DMS153 treated with DMSO at 0.1 percent for 48 hours (cell line): Measurements from ENCODE around the gene TSPYL4.

Experiments used
- DNase-seq: peaks from one replicate; lab custom pipeline; 2025; ENCODE audit not compliant: unreplicated experiment; lab: John Stamatoyannopoulos, UW

The TSPYL4 gene

DNA sequence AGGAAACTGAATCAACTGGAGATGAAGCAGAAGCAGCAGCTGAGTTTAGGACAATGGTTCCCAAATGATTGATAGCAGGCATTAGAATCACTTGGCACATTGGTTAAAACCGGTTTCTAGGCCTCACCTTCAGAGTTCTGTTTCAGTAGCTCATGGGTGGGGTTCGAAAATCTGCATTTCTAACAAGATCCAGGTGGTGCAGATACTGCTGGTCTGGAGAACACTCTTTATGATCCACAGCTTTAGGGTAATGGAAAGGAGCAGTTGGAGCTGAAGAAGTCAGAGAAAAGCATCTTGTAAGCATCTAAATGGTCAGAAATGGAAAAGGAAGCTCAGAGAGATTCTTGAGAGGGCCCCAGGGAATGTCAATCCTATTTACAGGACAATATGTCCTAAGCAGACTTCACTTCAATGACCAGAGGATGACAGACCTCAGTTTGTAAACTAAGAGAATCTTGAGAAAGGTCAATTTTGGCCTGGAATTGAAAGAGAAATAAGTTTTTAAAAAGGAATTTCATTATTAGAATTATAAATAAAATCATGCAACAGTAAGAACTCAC is 17.4 kb upstream of the TSPYL4 start:
- no peak for DNase-seq

DNA sequence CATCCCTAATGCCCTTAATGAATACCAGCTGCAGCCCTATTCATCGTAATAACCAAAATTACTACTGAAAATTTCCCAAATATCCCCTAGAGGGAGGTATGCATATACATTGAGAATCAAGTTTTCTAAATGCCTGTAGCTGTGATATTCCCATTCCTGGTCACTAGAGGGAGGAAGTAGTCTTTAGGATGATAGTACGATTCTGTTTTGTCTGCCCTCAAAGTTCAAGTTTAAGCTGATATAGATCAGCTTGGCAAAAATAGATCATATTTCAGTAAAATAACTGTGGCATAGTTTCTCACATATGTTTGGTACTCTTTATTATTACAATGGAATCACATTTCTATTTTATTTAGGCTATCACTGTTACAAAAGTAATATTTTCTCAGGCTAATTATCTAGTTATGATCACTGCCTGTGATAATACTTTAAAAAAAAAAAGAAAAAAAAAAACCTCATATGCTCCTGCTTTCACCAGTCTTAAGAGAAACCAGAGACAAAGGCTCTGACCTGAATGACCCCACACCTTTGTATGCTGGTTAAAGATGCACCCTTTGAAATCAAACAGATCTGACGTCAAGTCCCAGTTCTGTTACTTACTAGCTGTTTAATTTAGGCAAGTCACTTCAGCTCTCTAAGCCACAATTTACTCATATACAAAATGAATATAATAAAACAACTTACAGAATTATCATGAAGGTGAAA is 14.9 kb upstream of the TSPYL4 start:
- DNase-seq: peak; percentile 82

- DNase-seq: no peak
These were observed 14.1 kb upstream of the TSPYL4 start for GRCh38 chr6:116267836-116268588.

DNA sequence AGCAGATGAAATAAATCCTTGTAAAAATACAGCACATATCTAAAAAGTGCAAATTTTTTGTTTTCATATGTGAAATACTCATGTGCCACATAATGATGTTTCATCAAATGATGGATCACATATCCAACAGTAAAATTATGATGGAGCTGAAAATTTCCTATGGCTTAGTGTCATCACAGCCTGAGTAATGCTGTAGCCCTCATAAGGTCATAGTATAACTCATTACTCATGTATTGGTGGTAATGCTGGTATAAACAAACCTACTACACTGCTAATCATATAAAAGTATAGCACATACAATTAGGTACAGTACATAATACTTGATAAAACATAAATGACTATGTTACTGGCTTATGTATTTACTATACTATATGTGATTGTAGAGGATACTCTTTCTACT is 12.9 kb upstream of the TSPYL4 start:
- DNase-seq: no peak

- no peak for DNase-seq
These were observed 11.4 kb upstream of the TSPYL4 start for GRCh38 chr6:116265041-116265829.

DNA sequence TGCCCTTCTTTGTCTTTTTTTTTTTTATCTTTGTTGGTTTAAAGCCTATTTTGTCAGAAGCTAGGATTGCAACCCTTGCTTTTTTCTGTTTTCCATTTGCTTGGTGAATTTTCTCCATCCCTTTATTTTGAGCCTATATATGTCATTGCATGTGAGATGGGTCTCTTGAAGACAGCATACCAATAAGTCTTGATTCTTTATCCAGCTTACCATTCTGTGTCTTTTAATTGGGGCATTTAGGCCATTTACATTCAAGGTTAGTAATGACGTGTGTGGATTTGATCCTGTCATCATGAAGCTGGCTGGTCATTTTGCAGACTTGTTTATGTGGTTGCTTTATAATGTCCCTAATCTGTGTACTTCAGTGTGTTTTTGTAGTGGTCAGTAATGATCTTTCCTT is 9.5 kb upstream of the TSPYL4 start:
- no peak for DNase-seq

DNA sequence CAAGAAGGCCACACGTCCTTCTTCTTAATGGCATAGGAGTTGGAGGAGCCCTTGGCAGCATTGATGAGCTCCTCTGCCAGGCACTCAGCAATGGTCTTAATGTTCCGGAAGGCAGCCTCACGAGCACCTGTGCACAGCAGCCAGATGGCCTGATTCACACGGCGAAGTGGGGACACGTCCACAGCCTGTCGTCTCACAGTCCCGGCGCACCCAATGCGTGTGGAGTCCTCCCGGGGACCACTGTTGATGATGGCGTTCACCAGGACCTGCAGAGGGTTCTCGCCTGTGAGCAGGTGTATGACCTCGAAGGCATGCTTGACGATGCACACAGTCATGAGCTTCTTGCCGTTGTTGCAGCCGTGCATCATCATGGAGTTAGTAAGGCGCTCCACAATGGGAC is 4.6 kb upstream of the TSPYL4 start:
- DNase-seq: no peak

- DNase-seq: no peak
These were observed 2.8 kb upstream of the TSPYL4 start for GRCh38 chr6:116256694-116257093.

GRCh38 chr6:116255246-116255800 is 1.4 kb upstream of the TSPYL4 start:
- no peak for DNase-seq

DNA sequence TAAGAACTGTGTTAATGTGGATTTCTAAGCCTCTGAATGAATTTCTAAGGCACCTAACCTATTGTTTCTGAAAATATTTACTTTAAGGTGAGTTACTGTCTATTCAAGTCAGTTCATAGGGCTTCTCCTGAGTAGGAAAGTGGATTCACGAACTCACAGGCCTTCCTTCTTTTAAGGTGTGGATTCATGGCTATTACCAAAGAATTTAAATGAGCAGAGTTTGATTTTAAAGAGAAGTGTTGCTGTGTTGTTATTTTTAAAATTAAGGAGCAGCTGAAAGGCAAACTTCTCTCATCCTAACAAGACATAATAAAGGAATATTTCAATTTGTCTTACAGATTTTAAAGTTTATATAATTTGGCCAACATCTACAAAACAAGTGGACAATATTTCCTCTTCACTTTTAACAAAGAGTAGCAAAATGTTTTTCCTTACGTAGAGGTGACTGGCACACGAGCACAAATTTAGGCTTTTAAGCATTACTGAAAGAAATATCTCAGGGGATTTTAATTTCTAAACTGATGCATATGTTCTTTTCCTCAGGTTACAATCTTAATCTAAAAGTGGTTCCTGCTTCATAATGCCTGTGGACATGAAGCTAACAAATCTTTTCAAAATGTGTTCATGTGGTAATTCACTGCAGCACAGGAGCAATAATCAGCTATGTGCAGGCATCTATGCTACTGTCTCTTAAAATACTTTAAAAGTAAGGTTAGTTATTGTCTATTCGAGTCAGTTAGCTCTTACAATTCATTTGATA is 602 bp upstream of the TSPYL4 start:
- no peak for DNase-seq

DNA sequence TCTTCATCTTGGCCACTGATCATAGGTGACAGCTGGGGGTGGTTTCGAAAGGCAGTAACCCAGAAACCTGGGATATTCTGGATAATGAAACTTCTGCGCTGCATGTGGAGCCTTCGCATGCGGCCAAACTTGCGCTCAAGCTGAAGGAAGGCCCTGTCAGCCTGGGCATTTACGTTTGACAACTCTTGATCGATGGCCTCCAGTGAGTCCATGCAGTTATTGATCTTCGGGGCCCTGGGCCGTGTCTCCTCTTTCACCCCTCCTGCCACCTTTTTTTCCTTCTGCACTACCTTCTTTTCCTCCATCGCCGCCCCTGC is 729 bp downstream of the TSPYL4 start:
- no peak for DNase-seq

DNA sequence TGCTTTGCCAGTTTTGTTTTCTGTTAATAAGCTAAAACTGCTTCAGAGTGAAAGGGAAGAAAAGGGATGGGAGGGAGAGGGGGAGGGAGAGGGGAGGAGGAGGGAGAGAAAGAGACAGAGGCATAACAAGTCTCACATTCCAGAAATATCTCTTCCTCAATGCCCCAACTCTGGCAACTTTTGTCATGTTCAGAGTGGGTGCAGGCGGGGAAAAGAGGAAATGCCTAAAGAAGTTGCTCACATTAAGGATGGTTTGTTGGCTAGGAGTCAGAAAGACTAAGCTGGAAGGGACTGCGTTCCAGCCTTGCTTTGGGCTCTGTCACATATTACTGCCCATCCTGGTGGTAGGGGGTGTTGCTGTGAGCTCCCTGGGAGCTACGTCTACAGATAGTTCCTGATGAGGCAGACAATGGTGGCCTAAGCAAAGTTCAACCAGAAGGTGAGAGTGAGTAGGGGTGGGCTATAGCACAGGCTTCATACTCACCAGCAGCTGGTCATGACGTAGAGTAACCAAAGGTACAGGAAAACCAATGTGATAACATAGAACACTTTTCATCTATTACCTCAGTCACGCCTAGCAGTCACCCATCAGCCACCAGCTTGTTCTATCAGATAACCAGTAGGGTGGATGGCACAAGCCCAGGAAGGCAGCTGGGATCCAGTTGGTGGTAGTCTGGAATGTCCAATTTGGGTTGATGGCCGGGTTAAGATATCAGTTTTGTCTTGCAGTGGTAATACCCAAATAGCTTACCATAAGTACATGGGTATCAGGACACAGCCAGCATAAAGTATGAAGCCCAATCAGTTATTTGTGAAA is 2.1 kb downstream of the TSPYL4 start:
- no peak for DNase-seq

GRCh38 chr6:116248577-116248976 is 5.3 kb downstream of the TSPYL4 start:
- no peak for DNase-seq

GRCh38 chr6:116247285-116247684 is 6.6 kb downstream of the TSPYL4 start:
- DNase-seq: no peak

DNA sequence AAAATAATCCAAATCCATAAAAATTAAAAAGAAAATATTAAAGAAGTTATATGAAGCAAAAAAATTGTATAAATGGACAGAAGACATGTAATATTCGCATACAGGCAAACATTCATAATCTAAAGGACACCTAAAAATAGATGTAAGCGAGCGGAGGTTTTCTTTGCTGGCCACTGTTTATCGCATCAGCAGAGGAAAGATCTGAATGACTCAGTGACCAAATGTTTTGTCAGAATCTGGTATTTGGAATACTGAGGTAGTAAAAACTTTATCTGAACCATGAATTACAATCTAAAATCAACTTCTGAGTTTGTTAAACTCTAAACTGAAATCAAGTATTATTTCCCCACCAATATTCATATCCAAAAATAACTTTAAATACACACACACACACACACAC is 7.8 kb downstream of the TSPYL4 start:
- DNase-seq: no peak

- peak; percentile 84 for DNase-seq
These were observed 9.6 kb downstream of the TSPYL4 start for GRCh38 chr6:116244284-116244683.

GRCh38 chr6:116239856-116240255 is 14.0 kb downstream of the TSPYL4 start:
- no peak for DNase-seq

DNA sequence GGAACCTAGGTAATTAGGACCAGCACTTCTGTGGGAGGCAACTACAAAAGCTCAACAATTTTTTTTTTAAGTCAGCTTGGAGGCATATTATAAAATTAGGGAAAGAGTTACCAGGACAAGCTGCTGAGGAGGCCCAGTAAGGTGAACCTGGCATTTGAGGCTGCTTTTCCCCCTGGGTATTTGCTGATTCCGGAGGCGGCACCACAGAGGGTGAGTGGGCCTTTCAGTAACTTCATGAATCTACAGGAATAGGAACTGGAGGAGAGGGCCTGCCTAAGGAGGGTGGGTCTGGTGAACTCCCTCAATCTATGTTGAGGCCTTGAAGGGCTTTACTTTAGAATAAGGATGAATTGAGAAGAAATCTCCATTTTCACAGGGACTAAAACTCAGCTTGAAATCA is 14.6 kb downstream of the TSPYL4 start:
- DNase-seq: no peak

DNA sequence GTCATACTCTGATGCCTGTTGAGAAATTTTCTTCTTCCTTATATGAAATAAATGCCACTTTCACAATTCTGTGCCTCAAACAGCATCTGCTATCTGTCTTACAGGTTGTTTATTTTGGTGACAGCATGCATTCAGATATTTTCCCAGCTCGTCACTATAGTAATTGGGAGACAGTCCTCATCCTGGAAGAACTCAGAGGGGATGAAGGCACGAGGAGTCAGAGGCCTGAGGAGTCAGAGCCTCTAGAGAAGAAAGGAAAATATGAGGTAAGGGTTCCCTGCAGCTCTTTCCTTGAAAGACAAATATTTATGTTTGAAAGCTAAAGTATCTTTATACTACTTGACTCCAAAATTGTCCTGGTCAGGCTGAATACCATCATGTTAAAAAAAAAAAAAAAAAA is 15.8 kb downstream of the TSPYL4 start:
- no peak for DNase-seq

GRCh38 chr6:116234689-116235088 is 19.2 kb downstream of the TSPYL4 start:
- no peak for DNase-seq
